Stimulated activated CD4-positive, alpha-beta T cell treated with anti-CD3 and anti-CD28 coated beads, Interleukin-4, amount 100 ng/mL, for 4 hours (primary cell): ENCODE measurements around the gene YPEL4.

Source experiments
- DNase-seq, 2 experiments: peaks; one replicate each; pipeline ENCODE4 v3.0.0-alpha.2; 2020

Gene YPEL4

DNA sequence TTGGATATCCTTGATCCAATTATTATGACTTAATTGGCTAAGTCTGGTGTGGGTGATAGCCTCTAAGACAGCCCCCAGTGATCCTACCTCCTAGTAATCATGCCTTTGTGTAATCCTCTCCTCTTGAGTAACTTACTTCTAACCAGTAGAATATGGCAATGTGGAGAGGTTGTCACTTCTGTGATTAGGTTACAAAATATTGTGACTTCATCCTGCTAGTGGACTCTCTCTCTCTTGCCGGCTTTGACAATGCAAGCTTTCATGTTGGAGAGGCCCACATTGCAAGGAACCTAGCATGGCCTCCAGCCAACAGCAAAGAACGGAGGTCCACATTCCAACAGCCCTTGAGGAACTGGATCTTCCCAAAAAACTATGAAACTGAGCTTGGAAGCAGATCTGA lies 19.5 kb downstream of the YPEL4 start:
- no peak for DNase-seq

DNA sequence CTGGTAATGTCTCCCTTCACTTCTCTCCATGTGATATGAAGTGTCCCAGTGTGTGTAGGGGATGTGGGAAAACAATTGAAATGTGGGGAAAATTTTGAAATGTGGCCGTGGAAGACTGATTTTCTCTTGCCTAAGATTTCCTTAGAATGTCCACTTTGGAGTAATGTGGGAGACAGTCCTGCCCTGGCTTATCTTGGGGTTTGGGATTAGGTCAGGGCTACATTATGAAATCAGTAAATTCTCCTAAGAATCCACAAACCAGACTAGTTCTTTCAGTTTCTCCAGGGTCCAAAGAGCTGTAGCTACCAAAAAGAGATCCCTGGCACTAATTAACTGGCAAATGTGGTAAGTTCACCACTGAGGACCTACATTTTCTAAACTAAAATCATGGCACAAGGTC lies 22.8 kb downstream of the YPEL4 start:
- no peak for DNase-seq

DNA sequence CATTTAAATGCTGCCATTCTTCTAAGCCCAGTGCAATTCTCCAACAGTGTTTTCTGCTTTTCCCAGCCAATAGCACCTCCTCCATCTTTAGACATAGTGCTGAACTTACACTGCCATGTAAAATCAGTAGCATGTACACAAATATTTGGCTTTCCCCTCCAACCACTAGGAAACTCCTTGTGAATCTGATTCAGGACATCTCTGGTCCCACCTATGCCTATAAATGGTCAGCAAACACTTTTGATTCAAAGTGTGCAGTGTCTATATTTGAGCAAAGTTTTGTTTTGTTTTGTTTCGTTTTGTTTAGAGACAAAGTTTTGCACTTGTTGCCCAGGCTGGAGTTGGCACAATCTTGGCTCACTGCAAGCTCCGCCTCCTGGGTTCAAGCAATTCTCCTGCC lies 24.8 kb downstream of the YPEL4 start:
- DNase-seq = no peak

DNA sequence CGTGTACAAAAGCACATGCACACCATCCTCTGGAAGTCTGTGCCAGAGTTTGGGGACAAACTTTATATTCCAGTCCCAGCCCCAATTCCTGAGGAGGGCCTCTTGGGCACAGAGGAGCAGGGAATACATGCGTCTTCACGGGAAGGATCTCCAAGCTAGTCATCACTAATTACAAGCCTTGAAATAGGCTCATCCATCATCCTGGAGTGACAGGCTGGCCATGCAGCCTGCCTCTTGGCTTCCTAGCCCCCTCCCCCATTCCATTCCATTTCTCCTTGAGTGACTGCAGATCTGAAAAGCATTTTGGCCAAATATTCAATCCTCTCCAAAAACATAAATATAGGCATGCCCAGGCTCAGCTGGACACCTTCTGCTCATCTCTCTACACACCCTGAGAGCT lies 27.4 kb downstream of the YPEL4 start:
- DNase-seq = no peak

DNA sequence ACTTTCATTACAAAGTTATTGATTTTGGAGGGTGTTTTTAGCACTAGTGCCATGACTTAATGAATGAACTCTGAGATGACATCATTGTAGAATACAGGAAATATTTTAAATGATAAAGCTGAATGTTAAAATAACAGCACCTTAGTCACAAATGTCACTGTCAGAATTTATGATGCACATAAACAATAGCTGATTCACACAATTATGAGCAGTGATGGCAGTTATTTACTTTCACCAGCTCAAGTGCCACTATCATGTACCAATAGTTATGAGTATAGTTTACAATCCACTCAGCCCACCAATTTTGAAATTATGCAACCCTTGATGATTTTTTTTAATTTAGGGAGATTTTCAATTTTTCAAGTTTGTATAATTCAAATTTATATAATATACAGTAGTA lies 29.2 kb downstream of the YPEL4 start:
- DNase-seq = no peak

DNA sequence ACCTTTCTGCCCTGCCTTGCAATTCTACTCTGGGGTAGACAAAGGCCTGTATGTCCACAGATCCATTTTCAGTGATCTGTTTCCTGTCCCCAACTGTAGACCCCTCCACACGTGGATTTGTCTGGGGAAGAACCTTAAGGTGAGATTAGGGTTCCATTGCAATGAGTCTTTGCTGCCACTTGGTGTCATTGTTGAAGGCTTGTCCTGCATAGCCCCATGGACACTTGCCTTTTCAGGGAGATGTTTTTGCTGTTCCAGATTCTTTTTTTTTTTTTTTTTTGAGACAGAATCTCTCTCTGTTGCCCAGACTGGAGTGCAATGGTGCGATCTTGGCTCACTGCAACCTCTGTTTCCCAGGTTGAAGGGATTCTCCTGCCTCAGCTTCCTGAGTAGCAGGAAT lies 30.4 kb downstream of the YPEL4 start:
- no peak for DNase-seq

DNA sequence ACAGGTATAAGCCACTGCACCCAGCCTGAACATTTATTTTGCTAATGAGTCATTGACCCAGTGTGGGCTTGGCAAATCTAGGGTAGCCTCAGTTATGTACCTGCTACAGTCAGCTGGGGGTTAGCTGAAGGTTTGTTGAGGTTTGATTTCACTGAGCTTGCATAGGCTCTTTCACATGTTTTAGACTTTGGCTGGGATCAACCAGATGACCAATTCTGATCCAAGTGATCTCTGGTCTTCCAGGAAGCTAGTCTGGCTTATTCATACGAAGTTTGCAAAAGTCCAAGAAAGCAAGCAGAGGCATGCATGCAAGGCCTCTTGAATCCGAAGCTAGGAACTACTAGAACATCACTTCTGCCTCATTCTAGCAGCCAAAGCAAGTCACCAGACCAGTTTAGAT lies 31.3 kb downstream of the YPEL4 start:
- DNase-seq = no peak

DNA sequence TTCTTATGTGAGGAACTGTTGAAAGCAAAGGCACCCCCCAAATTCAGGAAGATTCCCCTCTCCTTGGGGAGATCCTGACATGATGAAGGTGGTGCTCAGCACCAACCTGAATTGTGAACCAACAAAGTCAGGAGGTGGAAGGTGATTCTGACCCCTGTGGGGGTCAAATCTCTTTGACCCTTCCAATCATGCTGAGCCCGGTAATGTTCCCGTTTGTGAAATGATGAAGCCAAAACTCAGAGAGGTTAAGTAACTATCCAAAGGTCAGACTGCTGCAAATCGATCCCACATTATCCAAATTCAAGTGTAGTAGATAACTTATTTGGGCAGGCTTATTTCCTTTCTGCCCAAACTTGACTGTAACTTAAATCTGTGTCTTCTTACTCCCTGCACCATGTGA lies 33.1 kb downstream of the YPEL4 start:
- no peak for DNase-seq

DNA sequence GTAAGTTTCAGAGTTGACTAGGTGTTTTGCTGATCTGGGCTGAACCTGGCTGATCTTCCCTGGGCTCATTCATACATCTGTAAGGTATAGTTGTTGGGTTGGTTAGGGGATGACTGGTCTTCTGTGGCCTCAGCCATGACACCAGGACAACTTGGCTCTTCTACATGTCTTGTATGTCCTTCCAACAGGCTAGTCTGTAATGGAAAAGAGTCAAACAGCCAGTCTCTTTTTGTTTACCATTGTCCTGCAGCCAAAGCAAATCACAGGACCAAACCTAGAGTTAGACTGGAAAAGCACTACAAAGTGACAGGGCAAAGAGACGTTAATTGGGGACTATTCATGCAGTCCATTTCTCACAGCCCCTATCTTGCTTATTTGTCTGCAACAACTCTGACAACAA lies 34.4 kb downstream of the YPEL4 start:
- DNase-seq = no peak

DNA sequence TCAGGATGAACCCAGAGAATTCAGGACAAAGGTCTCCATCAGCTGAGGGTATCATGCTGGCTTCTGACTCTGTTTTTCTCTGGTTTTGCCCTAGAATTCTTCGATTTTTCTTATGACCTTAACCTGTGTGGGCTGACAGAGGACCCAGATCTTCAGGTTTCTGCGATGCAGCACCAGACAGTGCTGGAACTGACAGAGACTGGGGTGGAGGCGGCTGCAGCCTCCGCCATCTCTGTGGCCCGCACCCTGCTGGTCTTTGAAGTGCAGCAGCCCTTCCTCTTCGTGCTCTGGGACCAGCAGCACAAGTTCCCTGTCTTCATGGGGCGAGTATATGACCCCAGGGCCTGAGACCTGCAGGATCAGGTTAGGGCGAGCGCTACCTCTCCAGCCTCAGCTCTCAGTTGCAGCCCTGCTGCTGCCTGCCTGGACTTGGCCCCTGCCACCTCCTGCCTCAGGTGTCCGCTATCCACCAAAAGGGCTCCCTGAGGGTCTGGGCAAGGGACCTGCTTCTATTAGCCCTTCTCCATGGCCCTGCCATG lies 35.4 kb downstream of the YPEL4 start:
- no peak for DNase-seq

DNA sequence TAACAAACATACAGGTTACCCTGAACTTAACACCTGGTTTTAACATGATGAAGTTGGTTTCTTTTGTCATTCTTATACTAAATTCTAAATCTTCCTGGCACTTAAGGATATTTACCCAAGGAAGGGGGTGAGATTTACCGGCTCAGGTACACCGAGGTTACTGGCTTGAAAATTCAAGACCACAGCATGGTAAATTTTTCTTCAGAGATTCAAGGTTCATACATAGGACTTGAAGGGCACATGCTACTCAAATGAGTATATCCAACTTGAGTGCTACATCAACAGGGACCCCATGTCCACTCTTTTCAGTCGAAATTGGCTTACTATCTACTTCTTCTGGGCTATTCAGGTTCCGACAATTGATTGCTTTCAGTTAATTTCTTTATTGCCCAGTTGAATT lies 39.5 kb downstream of the YPEL4 start:
- no peak for DNase-seq

DNA sequence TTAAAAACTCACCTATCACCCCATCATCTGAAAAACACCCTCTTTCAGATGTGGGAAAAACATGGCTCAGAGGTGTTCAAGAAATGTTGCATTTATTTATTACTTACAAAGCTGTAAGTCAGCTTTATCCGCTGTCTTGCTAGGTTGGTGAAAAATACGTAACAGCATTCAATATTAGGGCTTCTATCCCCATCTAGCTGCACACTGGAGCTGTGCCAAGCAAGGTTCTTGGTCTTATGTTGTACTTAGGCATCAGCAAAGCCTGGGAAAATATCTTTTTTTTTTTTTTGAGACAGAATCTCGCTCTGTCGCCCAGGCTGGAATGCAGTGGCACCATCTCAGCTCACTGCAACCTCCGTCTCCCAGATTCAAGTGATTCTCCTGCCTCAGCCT lies 44.7 kb downstream of the YPEL4 start:
- DNase-seq = no peak

DNA sequence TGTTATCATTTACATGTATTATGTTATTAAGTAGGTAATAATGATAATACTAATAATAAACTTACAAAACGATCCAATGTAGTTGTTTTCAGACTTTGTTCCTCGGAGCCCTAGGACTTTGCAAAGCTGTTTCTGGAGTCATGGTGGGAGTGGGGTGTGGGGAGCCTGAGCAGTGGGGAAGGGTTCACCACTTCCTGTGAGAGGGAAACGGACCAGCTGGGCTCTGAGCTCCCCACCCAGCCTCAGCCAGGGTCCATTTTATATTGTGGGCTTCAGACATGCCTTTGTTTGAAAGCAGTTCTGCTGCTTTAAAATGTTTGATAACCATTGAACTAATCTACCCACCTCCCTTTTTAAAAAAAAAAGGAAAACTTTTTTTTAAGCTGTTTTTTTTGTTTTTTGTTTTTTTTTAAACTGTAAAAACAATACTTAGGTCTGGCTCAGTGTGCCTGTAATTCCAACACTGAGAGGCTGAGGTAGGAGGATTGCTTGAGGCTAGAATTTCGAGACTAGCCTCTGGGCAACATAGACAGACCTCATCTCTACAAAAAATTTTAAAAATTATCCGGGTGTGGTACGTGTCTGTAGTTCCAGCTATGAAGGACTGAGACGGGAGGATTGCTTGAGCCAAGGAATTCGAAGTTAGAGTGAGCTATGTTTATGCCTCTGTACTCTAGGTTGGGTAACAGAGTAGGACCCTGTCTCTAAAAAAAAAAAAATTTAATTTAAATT lies 45.2 kb downstream of the YPEL4 start:
- DNase-seq = no peak

DNA sequence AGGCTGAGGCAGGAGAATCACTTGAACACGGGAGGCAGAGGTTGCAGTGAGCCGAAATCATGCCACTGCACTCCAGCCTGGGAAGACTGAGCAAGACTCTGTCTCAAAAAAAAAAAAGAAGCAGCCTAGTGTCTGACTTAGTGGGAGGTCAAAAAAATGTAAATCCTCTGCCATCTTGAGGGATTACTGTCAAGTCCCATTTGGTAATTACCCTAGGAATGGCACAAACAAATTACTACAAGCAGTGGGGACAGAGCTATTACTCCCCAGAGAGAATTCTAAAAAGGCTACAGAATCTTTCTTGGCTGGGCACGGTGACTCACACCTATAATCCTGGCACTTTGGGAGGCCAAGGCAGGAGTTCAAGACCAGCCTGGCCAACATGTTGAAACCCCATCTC lies 48.4 kb downstream of the YPEL4 start:
- DNase-seq = no peak

DNA sequence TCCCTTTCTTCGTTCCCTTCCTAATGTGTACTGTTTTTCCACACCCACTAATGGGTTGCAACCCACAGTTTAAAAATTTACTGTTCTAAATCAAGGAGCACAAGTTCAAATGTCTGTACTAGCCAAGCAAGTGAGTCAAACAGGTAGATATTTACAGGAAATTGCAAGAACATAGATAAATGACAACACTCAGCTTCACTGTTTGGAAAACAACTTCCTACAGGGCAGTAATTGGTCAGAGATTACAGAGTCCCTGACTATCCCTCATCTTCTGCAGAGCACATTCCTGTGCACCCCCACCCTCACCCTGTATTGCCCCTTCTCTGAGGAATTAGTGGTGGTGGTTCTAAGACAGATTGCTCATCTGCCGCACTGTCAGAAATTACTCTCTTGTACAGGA lies 50.3 kb downstream of the YPEL4 start:
- DNase-seq = no peak

DNA sequence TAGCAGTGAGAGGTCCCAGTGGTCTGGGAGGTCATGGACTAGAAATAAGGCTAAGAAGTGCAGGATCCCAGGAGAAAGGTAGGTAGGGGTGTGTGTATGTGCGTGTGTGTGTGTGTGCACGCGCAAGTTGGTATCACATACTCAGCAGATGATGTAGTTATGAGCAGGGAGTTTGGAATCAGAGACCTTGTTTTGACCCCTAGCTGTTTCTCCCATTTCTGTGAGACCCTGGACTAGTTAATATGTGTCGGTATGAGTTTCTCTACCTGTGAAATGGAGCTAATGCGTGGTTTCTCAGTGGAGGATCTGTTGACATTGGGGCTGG lies 50.9 kb downstream of the YPEL4 start:
- no peak for DNase-seq

DNA sequence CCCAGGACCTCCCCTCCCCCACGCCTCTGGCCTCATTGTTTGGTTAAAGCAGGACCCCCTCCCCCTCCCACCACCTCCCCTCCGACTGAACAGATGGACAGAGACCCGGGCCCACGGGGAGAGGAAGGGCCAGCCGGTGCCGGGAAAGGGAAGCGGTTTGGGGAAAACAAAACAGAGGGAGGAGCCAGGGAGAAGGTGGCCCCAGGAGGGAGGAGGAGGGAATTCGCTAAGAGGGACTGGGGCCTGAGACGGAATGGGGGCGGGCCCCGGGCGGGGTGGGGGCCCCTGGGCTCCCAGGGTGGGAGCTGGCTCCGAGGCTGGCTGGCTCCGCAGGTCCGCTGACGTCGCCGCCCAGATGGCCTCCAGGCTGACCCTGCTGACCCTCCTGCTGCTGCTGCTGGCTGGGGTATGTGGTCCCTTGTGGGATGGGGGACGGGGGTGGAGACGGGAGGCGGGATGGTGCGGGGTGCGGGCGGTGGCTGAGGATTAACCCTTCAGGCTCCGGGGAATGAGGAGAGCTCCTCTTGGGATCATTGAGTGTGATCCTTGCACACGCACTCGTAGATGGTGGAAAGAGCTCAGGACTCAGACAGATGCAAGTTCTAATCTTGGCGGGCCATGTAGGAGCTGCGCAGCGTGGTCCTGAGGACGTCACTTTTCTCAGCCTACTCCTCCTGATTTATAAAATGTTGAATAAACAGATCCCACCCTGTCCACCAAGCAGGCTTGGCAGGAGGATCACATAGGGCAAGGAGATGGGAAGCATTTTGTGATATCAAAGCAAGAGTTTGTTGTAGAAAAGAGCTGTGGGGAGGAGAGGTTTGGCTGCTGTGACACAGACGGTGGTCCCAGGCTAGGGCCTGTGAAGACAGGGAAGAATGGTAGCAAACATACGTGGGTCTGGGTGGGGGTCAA lies 51.5 kb downstream of the YPEL4 start:
- DNase-seq = peak in 1 of 2 experiments; percentile 1

DNA sequence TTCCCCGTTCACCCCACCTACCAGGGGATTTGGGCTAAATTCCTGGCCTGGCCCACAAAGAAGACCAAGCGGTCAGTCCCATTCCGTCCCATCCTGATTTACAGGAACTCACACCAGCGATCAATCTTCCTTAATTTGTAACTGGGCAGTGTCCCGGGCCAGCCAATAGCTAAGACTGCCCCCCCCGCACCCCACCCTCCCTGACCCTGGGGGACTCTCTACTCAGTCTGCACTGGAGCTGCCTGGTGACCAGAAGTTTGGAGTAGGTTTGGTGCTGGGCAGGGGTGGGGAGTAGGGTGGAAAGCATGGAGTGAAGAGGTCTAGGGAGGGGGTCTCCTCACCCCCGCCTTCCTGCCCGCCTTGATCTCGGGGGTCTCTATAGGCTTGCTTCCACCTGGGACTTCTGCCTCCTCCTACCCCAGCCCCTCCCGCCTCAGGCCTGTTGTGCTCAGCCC lies 52.2 kb downstream of the YPEL4 start, which contains the start of gene SERPING1:
Gene SERPING1 (plus strand): TSS at position 225 of the 455 bp plus-strand sequence. CDS start 586 bp downstream, outside the sequence.
- no peak for DNase-seq

DNA sequence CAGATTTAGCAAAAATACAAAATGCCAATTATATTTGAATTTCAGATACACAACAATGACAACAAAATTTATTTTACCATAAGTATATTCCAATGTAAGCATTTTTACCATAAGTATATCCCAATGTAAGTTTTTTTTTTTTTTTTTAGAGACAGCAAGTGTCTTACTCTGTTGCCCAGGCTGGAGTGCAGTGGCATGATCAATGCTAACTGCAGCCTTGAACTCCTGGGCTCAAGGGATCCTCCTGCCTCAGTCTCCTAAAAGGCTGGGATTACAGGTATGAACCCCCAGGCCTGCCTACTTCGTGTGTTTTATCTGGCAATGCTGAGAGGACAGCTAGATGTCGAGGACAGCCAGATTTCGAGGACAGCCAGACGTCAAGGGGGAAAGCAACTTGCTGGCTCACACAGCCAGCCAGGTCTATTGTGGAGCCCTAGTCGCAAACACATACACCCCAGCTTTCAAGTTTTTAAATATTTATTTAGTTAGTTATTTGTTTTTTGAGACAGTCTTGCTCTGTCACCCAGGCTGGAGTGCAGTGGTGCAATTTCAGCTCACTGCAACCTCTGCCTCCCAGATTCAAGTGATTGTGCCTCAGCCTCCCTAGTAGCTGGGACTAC lies 53.3 kb downstream of the YPEL4 start:
- DNase-seq = no peak
